ENCODE results near the gene NPIPA8.
"Not testable (repeated sequence)": the region's sequence is repeated elsewhere in the genome, so short reads cannot be mapped to it uniquely, and the experiment has no call there.

The NPIPA8 gene

DNA sequence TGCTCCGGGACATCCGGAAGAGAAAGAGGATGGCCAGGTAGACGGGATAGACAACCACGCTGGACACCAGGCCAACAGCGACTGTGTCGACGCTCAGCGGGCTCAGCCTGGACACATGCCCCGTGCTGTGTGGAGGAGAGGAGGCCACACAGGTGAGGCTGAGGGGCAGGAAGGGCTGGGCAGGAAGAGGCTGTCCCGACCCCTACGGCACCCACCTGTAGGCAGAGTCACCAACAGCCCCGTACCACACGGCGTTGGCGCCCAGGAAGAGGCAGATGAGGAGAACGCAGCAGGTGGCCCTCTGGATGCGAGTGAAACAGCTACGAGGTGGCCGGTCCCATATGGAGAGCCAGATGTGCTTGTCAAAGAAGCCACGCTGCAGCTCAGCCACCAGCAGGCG is at the start of gene NPIPA8:
Gene NPIPA8 (minus strand): TSS at position 101 of the 400 bp plus-strand sequence. CDS start 4,074 bp downstream, outside the sequence.
- not testable (repeated sequence) for DNase-seq

DNA sequence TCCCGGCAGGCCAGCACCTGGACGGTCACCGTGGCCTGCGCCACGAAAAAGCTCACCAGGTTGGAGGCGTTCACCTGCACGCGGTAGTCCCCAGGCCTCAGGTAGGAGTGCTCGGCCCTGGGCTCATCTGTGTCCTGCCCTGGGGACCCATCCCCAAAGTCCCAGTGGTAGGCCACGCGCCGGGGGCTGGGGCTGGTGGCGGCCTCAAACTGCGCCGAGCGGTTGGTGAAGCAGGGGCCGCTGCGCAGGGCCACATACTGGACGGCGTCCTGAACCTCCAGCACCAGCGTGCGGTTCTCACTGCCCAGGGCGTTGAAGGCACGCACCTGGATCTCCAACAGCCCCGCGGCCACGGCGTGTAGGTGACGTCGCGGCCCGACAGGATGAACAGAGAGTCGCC is 48.7 kb upstream of the NPIPA8 start:
- DNase-seq: not testable (repeated sequence)

DNA sequence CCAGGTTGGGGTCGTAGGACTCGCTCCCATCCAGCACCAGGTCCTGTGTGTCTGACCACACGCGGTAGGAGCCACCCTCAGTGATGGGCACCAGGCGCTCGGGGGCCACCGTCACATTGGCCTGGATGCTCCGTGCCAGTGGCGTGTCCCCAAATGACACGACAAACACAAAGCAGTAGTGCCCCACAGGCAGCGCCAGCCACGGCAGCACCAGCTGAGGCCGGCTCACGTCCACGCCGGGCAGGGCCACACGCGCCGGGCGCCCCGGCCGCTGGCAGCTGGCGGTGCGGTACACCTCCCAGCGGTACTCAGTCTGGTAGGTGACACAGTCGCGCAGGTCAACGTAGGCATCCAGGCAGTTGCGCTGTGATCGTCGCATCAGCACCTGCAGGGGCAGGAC is 48.3 kb upstream of the NPIPA8 start:
- not testable (repeated sequence) for DNase-seq

DNA sequence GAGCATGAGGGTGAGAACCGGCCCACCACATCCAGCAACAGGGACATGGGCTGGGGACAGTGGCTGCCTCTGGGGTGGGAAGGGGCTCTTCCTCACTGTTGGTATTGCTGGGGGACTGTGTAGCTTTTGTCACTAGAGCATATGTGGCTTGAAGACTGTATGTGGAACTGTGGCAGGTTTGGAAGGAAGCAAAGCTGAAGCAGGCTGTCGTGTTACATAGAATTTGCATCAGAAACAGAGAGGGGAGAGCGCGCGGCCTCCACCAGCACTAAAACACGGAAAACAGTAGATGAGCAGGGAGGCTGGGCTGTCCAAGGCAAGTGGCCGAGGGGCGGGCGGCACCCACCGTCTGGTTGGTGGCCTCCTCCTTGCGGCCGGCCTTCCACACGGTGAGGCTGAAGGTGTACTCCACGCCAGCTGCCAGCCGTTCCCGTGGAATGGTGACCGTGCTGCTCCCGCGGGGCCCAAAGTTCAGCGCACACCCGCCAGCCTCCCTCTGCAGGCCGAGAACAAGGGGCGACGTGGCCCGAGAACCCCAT is 47.6 kb upstream of the NPIPA8 start:
- not testable (repeated sequence) for DNase-seq

DNA sequence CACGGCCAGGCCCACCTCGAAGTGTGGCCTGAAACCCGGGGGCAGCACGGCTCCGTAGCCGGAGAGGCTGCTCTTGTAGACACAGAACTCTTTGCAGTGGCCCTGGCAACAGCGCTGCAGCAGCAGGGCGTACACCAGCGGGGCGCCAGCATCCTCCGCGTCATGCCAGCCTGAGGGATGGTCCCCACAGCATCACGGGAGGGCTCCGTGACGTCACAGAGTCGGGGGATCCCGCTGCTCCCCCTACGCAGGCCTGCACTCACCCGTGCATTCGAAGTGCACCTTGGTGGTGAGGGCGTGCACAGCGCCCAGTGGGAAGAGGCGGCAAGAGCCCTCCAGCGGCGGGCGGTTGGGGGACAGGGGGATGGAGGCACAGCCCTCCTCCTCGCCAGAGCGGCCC is 46.2 kb upstream of the NPIPA8 start:
- DNase-seq: not testable (repeated sequence)

DNA sequence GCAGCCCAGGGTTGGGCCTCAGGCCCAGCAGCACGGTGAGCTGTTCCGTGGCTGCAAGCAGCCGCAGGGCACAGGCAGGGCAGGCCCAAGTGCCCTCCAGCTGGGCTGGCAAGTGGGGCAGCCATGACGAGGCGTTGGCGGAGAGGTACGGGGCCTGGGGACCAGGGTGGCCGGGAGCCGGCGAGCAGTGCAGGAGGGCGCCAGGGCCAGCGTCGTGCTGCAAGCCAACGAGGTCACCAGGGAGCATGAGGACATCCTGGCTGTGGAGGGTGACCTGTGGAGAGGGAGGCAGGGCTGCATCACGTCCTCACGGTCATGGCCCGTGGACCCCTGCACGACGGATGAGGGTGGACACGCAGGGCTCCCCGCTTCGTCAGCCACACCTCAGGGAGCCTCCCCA is 11.2 kb upstream of the NPIPA8 start:
- not testable (repeated sequence) for DNase-seq

DNA sequence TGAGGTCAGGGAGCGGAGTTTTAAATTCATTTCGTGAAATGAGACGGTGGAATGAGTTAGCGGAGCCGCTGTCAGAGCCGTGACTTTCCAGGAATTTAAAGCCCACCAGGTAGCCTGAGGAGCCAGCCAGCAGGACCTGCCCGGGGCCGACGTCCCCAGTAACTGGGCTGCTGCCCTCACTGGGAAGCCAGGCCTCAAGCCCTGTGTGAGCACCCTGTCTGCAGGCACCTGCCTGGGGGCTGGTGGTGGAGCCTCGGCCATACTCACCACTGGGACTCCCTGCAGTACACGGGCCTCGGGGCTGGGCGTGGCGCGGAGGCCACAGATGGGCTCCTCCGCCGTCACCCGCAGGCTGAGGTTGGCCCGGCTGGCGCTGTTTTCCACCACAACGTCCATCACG is 10.5 kb upstream of the NPIPA8 start:
- not testable (repeated sequence) for DNase-seq

DNA sequence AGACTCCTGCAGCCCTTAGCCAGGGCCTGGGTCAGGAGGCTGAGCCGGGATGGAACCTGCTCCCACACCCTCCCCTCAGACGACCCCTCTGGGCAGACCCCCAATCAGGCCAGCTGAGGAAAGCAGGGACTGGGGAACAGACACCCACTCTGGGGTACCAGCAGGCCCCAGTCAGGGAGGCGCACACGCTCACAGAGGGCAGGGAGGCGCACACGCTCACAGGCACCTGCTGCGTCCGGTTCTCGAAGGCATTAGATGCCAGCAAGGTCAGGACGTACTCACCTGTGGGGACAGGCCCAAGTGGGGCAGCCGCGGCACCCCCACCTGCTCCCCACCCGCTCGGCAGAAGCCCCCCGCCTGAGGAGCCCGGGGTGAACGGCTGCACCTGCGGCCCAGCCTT is 8.1 kb upstream of the NPIPA8 start:
- not testable (repeated sequence) for DNase-seq

DNA sequence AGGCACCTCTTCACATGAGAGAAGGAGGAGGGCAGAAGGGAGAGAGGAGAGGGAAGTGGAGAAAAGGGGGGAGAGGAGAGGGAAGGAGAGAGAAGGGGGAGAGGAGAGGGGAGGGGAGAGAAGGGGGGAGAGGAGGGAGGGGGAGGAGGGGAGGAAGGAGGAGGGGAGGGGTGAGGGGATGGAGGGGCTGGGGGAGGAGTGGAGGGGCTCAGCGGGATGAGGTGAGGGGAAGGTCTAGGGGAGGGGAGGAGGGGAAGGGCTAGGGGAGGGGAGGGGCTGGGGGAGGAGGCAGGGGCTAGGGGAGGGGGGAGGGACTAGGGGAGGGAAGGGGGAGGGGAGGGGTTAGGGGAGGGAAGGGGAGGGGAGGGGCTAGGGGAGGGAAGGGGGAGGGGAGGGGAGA is 5.5 kb upstream of the NPIPA8 start:
- DNase-seq: not testable (repeated sequence)

DNA sequence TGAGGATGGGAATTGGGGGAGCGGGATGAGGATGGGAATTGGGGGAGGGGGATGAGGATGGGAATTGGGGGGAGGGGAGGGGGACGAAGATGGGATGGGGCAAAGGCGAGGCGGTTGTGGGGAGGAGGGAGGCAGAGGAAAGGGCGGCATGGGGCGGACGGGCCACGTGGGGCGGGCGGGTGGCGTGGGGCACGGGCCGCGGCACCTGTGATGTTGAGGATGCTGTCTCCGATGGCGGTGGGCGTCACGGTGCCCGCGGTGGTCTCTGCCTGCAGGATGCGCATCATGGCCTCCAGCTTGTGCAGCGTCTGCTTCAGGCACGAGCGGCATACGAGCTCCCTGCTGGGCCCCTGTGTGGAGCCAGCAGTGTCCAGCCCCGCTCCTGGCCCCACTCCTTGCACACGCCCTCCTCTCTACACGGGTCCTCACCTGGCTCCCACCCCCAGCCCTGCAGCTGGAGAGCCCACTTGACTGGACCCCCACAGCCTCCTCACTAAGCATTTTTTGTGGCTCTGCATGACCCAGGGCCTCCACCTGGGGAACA is 5.0 kb upstream of the NPIPA8 start:
- DNase-seq: not testable (repeated sequence)

DNA sequence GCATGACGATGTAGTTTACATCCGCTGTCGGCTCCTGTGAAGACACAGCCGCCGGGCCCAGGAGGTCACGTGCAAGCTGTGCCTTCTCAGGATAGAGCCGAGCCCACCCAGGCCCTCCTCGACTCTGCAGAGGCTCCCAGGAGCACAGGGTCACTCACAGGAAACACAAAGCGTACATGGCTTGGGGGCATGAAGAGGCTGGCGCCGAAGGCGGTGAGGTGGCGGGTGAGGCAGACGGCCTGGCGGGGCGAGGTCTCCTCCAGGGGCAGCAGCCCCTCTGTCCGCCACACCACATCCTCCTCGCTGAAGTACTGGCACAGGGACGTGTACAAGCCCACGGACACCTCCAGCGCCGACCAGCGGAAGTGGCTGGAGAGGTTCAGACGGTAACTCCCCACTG is 2.7 kb upstream of the NPIPA8 start:
- not testable (repeated sequence) for DNase-seq

DNA sequence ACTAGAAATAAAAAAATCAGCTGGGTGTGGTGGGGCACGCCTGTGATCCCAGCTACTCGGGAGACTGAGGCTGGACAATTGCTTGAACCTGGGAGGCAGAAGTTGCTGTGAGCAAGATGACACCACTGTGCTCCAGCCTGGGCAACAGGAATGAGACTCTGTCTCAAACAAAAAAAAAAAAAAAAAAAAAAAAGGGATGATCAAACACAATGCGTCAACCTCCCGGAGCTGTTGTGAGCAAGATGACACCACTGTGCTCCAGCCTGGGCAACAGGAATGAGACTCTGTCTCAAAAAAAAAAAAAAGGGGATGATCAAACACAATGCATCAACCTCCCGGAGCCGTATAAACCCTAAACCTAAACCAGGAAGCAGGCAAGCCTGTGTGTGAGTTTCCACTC is 24.7 kb downstream of the NPIPA8 start:
- not testable (repeated sequence) for DNase-seq

DNA sequence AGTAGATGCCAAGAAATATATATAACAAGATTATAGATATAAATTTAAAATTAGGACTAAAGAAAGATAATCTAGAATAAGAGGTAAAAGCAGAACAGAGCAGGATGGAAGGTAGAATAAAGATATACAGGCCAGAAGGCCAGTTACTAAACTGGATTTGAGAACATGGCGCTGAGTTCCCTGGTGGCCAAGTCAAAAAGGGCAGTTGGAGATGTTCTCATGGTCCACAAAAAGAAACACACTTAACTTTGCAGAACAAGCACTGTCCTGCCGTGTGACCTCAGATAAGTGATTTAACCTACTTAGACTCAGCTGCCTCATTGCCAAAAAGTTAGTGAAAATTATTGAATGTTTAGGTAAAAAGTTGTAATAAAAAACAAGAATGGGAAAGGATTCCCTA is 27.4 kb downstream of the NPIPA8 start:
- not testable (repeated sequence) for DNase-seq

DNA sequence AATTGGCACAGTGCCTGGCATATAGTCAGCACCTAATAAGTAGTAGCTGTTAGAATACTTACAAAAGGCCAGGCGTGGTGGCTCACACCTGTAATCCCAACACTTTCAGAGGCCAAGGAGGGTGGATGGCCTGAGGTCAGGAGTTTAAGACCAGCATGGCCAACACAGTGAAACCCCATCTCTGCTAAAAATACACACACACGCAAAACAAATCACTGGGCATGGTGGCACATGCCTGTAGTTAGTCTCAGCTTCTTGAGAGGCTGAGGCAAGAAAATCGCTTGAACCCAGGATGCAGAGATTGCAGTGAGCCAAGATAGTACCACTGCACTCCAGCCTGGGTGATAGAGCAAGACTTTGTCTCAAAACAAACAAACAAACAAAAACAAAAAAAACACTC is 29.3 kb downstream of the NPIPA8 start:
- not testable (repeated sequence) for DNase-seq

DNA sequence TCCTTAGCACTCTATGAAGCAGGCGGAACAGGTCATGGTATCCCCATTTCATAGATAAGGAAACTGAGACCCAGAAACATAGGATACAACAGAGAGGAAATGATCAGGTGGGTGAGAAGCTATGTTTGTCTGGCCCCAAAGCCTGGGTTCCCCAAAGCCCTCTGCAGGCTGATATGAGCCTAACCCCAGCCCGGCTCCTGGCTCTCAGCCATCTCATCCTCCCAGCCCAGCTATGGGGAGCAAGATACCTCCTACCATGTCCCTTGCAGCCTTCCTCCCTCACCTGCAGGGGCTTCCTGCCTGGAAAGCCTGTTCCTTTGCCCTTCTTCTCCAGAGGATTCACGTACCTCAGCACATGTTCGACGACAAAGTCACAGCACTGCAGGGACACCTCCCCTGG is 30.5 kb downstream of the NPIPA8 start:
- not testable (repeated sequence) for DNase-seq

DNA sequence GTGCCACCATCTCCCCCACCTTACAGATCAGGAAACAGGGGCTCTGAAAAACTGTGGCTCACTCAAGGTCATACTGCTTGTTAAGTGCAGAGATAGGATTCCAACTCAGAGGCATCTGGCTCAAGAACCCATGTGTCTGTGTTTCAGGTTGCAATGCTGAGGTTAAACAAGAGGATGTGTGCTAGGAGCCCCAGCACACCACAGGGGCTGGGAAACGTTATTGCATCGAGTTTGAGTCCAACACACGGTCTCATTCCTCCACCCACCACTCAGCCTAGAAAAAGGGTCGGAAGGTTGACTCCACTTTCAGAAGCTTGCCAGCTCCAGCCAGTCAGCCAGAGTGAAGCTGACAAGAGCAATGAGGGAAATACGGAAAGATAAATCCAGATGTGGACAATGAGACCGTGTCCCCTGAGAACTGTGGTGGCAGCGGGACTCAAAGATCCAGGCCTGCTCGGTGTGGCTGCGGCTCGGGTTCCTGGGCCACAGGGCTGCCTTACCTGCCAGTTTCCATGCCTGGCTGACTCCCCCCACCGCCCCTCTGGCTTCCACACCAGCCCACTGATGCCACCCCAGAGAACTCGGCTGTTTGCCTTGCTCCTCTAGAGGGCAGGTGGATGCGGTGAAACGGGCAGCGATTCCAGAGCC is 33.4 kb downstream of the NPIPA8 start:
- not testable (repeated sequence) for DNase-seq

DNA sequence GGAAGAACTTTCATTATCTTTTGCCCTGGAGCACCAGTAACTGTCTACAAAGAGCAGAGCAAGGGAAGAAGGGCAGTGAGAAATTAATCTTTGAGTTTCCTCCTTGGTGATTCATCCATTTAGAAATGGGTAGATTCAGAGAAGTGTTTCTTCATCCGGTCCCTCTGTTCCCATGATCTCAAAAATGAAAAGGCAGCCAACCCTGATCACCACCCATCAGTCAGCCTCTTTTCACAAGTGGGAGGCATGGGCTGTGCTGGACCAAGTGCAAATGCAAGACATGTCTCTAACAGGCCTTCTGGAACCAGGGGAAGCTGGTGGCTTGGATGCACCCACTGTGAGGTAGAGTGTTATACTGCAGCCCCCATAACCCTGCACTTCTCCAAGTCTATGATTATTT is 38.8 kb downstream of the NPIPA8 start:
- not testable (repeated sequence) for DNase-seq

DNA sequence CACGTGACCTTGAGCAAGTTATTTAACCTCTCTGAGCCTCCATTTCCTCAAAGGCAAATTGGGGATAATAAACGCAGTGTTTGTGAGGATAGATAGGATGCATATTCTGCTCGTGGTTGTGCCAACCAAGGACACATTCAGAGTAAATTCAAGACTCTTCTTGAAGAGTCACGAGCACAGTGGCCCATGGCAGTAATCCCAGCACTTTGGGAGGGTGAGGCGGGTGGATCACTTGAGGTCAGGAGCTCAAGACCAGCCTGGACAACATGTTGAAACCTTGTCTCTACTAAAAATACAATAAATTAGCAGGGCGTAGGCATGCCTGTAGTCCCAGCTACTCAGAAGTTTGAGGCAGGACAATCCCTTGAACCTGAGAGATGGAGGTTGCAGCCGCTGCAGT is 39.6 kb downstream of the NPIPA8 start:
- DNase-seq: not testable (repeated sequence)

DNA sequence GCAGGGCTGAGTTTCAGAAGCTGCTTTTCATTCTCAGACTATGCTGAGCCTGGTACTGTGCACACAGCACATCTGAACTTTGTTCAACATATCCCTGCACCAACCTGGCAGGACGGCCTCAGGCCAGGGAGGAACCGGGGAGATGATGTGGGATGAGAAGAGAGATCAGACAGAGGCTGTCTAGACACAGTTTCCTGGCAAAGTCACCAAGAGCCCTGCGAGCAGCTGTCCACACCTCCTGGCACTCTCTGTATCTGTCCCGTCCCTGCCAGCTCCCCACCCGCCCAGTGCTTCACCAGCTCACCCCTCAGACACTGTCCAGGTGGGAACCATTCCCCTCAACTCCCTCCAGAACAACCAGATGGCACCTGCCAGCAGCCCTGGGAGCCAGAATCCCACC is 42.2 kb downstream of the NPIPA8 start:
- DNase-seq: not testable (repeated sequence)

DNA sequence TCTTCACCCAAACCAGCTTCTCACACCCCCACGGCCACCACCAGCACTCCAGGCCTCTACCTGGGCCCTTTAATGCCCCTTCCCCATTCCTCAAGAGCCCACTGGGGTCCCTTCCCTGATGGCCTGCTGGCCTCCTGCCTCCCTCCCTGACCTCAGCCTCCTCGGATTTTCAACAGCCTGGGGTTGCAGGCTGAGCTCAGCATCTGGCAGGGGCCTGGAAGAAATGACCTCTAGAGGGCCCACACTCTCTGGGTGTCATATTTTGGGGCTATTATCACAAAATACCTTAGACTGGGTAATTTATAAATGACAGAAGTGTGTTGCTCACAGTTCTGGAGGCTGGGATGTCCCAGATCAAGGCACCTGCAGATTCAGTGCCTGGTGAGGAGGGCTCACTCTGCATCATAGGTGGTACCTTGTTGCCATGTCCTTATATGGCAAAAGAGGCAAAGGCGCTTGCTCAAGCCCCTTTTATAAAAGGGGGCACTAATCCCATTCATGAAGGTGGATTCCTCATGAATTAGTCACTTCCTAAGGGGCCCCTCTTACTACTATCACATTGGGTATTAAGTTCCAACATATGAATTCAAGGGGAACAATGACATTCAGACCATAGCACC is 43.1 kb downstream of the NPIPA8 start:
- not testable (repeated sequence) for DNase-seq

DNA sequence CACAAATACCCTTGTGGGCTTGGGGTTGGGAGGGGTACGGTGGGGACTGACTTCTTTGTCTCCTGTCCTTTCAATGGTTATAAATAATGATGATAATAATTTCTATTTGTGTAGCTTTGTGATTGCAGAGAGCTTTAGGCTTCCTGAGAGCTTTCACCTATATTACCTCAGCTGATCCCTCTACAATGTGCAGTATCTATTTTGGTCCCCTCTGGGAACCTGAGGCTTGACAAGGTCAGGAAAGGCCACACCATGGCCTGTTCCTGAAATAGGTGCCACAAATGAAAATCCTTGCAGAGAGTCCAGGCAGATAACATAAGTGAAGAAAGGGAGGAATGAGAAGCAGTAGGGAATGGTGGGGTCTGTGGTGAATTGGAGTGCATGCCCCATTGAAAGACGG is 45.6 kb downstream of the NPIPA8 start:
- not testable (repeated sequence) for DNase-seq

DNA sequence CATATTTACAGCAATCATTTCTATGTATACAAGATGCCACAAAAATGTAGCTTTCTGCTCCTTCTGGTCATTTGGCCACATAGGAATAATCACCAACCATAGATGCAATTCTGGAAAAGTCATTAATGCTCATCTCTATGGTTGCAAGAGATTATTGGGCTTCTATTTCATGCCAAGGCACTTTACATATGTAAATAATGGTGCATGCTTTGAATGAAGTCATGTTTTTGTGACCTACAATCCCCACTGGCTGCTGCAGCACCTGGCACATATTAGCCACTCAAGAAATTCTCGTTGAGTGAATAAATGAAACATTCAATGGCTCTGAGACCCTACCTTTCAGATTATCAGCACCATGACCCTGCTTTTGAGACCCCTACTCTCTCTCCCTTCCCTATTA is 50.2 kb downstream of the NPIPA8 start:
- DNase-seq: not testable (repeated sequence)

DNA sequence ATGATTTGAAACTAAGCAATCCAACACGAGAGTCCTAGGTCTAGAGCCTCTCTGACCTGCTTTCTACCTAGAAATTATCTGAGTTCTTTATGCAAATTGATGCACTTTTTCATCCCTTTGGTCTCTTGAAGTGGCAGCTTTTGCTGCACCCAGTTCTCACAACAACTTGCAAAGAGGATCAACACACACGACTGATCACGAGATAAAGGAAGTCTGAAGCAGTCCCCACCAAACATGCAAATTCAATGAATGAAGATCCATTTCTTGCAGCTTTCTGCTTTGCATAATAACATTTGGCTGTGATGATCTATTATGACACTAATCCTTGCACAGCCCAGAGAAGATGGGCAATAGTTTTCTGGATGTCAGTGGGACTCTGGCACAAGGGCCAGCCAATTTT is 56.2 kb downstream of the NPIPA8 start:
- DNase-seq: not testable (repeated sequence)

DNA sequence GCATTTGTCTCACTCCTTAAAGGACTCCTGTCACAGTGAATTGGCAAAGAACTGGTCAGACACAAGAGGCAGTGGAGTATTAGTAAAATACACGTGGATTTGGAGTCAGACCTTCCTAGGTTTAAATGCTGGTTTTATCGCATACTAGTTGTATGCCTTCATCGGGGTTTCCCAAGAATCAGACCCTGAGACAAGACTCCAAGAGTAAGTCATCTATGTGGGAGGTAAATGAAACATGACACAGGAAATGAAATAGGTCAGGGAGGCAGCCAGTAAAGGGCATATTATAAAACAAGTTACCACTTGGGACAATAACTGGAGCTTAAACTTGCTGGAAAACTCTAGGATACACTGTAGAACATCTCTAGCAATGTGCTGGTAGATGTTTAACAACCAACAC is 59.8 kb downstream of the NPIPA8 start:
- DNase-seq: not testable (repeated sequence)
